Bronchial epithelial cell (primary cell): Measurements from ENCODE around the gene TMEM222. TPM values are rescaled to one million over a fixed set of nuclear protein-coding genes. Genes with fewer than 3 reads are reported as not detected.

Experiments used
- DNase-seq: peaks from one replicate; pipeline ENCODE4 v3.0.0-alpha.2; 2010; ENCODE audit warnings: low read depth
- FAIRE-seq: peaks from 2 replicates; lab custom pipeline; 2011; peaks lifted over from hg19 to GRCh38; lab: Jason Lieb, UNC
- H3K27me3 ChIP-seq: 2 replicates; pipeline ENCODE4 v1.5.1; 2011; ENCODE audit warnings: low read length; ENCODE audit not compliant: control insufficient read depth, insufficient read depth
- H3K36me3 ChIP-seq: 2 replicates; pipeline ENCODE4 v1.5.1; 2011; ENCODE audit warnings: low read length; ENCODE audit not compliant: control insufficient read depth, insufficient read depth
- H3K4me3 ChIP-seq: 2 replicates; pipeline ENCODE4 v1.5.1; 2011; ENCODE audit warnings: mild to moderate bottlenecking, low read depth, low read length, control low read depth
- CTCF ChIP-seq: IDR thresholded peaks from 2 replicates; pipeline ENCODE4 v1.5.1; 2011; ENCODE audit warnings: mild to moderate bottlenecking, moderate library complexity, low read length, control low read depth, inconsistent platforms; ENCODE audit not compliant: insufficient read depth, severe bottlenecking
- total RNA-seq: library from RNA; depleted of rRNA; stranded (reverse); fragments of >200 nt; gene quantifications from 2 replicates; pipeline ENCODE4 v1.2.1, GENCODE V29; 2014

The TMEM222 gene
- total RNA-seq, 1 donor from 2014 or later: 17.1 TPM

GRCh38 chr1:27365372-27366112 is 43.6 kb downstream of the TMEM222 start:
- FAIRE-seq (no peak), DNase-seq (peak; percentile 75)

GRCh38 chr1:27366113-27366410 is 44.1 kb downstream of the TMEM222 start:
- DNase-seq (peak; percentile 46), FAIRE-seq (no peak)
- Histone ChIP-seq H3K27me3 (no peaks in the 10 kb centered on the region), H3K4me3 (peak overlapping the region; percentile 75), H3K36me3 (peaks cover 35% of the 10 kb centered on the region)
- TF ChIP-seq CTCF: no peak

More at GRCh38 chr1:27365372-27366112, 43.6 kb downstream of the TMEM222 start:
- no peak for TF ChIP-seq CTCF
- Histone ChIP-seq H3K27me3 (no peaks in the 10 kb centered on the region), H3K4me3 (peak overlapping the region; percentile 75), H3K36me3 (peaks cover 37% of the 10 kb centered on the region)

- Histone ChIP-seq H3K36me3 (peaks cover 30% of the 10 kb centered on the region), H3K27me3 (no peaks in the 10 kb centered on the region), H3K4me3 (peak within 1 kb of the TSS; percentile 75)
- peak; percentile 50 for TF ChIP-seq CTCF
- DNase-seq: peak; percentile 86
- no peak for FAIRE-seq
These were observed 44.6 kb downstream of the TMEM222 start, which contains the start of gene MAP3K6 for GRCh38 chr1:27366411-27367159. Gene MAP3K6, minus strand, starts transcription at chr1:27366961. Its CDS starts 364 bp downstream, at chr1:27366597.

- H3K4me3 ChIP-seq: peak overlapping the region; percentile 75
- DNase-seq (no peak), FAIRE-seq (no peak)
- H3K36me3 ChIP-seq: peaks cover 26% of the 10 kb centered on the region
- H3K27me3 ChIP-seq: no peaks in the 10 kb centered on the region
- TF ChIP-seq CTCF: no peak
These were observed 45.2 kb downstream of the TMEM222 start for GRCh38 chr1:27367160-27367650.

GRCh38 chr1:27368869-27369582 is 47.1 kb downstream of the TMEM222 start:
- no peaks in the 10 kb centered on the region for H3K27me3 ChIP-seq
- H3K4me3 ChIP-seq: no peak overlapping the region
- FAIRE-seq: no peak
- peaks cover 10% of the 10 kb centered on the region for H3K36me3 ChIP-seq
- DNase-seq: peak; percentile 25
- peak; percentile 23 for TF ChIP-seq CTCF
